ENCODE measurements around the gene PCDHGA7.

PCDHGA7 gene

DNA sequence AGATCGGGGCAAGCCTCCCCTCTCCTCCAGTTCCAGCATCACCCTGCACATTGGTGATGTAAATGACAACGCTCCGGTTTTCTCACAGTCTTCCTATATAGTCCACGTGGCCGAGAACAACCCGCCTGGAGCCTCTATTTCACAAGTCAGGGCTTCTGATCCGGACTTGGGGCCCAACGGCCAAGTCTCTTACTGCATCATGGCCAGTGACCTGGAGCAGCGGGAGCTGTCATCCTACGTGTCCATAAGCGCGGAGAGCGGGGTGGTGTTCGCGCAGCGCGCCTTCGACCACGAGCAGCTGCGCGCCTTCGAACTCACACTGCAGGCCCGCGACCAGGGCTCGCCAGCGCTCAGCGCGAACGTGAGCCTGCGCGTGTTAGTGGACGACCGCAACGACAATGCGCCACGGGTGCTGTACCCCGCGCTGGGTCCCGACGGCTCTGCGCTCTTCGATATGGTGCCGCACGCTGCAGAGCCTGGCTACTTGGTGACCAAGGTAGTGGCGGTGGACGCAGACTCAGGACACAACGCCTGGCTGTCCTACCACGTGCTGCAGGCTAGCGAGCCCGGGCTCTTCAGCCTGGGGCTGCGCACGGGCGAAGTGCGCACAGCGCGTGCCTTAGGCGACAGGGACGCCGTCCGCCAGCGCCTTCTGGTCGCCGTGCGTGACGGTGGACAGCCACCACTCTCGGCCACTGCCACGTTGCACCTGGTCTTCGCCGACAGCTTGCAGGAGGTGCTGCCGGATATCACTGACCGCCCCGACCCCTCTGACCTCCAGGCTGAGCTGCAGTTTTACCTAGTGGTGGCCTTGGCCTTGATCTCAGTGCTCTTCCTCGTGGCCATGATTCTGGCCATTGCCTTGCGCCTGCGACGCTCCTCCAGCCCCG is 6.9 kb downstream of the PCDHGA7 start (continued):
- TF ChIP-seq, protein P1, sequence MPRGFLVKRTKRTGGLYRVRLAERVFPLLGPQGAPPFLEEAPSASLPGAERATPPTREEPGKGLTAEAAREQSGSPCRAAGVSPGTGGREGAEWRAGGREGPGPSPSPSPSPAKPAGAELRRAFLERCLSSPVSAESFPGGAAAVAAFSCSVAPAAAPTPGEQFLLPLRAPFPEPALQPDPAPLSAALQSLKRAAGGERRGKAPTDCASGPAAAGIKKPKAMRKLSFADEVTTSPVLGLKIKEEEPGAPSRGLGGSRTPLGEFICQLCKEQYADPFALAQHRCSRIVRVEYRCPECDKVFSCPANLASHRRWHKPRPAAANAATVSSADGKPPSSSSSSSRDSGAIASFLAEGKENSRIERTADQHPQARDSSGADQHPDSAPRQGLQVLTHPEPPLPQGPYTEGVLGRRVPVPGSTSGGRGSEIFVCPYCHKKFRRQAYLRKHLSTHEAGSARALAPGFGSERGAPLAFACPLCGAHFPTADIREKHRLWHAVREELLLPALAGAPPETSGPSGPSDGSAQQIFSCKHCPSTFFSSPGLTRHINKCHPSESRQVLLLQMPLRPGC (tag by site-specific recombination; IDR thresholded peaks at IDR 0.05), result no peak
- TF ChIP-seq, protein P2, sequence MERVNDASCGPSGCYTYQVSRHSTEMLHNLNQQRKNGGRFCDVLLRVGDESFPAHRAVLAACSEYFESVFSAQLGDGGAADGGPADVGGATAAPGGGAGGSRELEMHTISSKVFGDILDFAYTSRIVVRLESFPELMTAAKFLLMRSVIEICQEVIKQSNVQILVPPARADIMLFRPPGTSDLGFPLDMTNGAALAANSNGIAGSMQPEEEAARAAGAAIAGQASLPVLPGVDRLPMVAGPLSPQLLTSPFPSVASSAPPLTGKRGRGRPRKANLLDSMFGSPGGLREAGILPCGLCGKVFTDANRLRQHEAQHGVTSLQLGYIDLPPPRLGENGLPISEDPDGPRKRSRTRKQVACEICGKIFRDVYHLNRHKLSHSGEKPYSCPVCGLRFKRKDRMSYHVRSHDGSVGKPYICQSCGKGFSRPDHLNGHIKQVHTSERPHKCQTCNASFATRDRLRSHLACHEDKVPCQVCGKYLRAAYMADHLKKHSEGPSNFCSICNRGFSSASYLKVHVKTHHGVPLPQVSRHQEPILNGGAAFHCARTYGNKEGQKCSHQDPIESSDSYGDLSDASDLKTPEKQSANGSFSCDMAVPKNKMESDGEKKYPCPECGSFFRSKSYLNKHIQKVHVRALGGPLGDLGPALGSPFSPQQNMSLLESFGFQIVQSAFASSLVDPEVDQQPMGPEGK (tag by site-specific recombination; IDR thresholded peaks at IDR 0.05), result no peak
- TF ChIP-seq ZNF510 (tag by site-specific recombination; IDR thresholded peaks at IDR 0.05; ENCODE audit: insufficient replicate concordance) (no peak), MZF1 (tag by site-specific recombination; IDR thresholded peaks at IDR 0.05; ENCODE audit: borderline replicate concordance) (no peak), ZNF610 (tag by site-specific recombination; IDR thresholded peaks at IDR 0.05; ENCODE audit: borderline replicate concordance) (no peak), ZNF2 (tag by site-specific recombination; IDR thresholded peaks at IDR 0.05) (no peak)

DNA sequence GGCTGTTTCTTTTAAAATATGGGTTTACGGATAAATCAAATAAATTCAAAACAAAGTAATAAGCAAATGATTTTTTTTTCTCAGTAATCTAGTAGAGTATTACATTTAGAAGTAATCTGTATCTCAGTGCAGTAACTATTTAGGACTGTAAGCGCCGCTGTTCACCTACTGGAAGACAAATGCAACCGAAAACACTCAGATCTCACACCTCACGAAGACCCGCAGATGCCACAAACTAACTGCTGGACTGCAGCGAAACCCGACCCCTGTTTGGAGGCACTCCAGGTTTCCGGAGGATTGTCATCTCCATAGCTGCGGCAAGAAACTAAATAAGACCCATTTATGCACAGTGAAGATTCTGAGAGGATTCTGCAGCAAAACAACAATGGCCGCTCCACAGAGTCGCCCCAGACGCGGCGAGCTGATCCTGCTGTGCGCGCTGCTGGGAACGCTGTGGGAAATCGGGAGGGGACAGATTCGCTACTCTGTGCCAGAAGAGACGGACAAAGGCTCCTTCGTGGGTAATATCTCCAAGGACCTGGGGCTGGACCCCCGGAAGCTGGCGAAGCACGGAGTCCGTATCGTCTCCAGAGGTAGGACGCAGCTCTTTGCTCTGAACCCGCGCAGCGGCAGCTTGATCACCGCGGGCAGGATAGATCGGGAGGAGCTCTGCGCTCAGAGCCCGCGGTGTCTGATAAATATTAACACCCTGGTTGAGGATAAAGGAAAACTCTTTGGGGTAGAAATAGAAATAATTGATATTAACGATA is 10.1 kb downstream of the PCDHGA7 start, which contains the start of gene PCDHGA8:
Gene PCDHGA8 (plus strand): TSS at position 205 of the 770 bp plus-strand sequence. CDS start 181 bp downstream, at position 386.
- H3K9me3 ChIP-seq (ENCODE audit: control insufficient read depth, insufficient read depth, low read depth, low read length), result no peaks in the 10 kb centered on the region
- no peak within 1 kb of the TSS for H3K27ac ChIP-seq (ENCODE audit: extremely low read depth, low read depth, low read length)
- H3K36me3 ChIP-seq (ENCODE audit: control insufficient read depth in 2 of 2, insufficient read depth in 1 of 2, low read length in 2 of 2), result no peaks in the 10 kb centered on the region
- ChIA-PET POLR2A (no interaction called here), CTCF (interaction anchor here (0.6 to 4.2 kb wide), 18 partner anchors 9 to 483 kb away, joined by 3 to 25 read pairs (median 4); partner anchors contain the start of genes PCDHB11, PCDHGA11, PCDHGA4 and PCDHGA5)
- TF ChIP-seq ZNF654 (tag by site-specific recombination; IDR thresholded peaks at IDR 0.05; ENCODE audit: low read depth), result peak; percentile 21; the same call in 1 of the 2 replicates
- TF ChIP-seq ZNF777 (tag by site-specific recombination; IDR thresholded peaks at IDR 0.05; ENCODE audit: borderline replicate concordance), result no peak
- TF ChIP-seq, protein P3, sequence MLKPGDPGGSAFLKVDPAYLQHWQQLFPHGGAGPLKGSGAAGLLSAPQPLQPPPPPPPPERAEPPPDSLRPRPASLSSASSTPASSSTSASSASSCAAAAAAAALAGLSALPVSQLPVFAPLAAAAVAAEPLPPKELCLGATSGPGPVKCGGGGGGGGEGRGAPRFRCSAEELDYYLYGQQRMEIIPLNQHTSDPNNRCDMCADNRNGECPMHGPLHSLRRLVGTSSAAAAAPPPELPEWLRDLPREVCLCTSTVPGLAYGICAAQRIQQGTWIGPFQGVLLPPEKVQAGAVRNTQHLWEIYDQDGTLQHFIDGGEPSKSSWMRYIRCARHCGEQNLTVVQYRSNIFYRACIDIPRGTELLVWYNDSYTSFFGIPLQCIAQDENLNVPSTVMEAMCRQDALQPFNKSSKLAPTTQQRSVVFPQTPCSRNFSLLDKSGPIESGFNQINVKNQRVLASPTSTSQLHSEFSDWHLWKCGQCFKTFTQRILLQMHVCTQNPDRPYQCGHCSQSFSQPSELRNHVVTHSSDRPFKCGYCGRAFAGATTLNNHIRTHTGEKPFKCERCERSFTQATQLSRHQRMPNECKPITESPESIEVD (tag by site-specific recombination; IDR thresholded peaks at IDR 0.05), result no peak
- no peaks in the 10 kb centered on the region for H3K4me1 ChIP-seq (ENCODE audit: control insufficient read depth, insufficient read depth, low read length)
- no peak within 1 kb of the TSS for H3K4me3 ChIP-seq (ENCODE audit: low read depth, low read length)

DNA sequence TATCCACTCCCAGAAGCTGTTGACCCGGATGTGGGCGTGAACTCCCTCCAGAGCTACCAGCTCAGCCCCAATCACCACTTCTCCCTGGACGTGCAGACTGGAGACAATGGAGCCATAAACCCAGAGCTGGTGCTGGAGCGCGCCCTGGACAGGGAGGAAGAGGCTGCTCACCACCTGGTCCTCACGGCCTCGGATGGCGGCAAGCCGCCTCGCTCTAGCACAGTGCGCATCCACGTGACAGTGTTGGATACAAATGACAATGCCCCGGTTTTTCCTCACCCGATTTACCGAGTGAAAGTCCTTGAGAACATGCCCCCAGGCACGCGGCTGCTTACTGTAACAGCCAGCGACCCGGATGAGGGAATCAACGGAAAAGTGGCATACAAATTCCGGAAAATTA is 10.7 kb downstream of the PCDHGA7 start:
- POLR2A ChIA-PET, result no interaction called here
- H3K36me3 ChIP-seq (ENCODE audit: control insufficient read depth in 2 of 2, insufficient read depth in 1 of 2, low read length in 2 of 2), result no peaks in the 10 kb centered on the region
- no peak overlapping the region for H3K27ac ChIP-seq (ENCODE audit: extremely low read depth, low read depth, low read length)
- H3K9me3 ChIP-seq (ENCODE audit: control insufficient read depth, insufficient read depth, low read depth, low read length), result no peaks in the 10 kb centered on the region
- CTCF ChIA-PET, result interaction anchor here (0.6 to 4.2 kb wide), 10 partner anchors 10 to 483 kb away, joined by 3 to 25 read pairs (median 5); partner anchors contain the start of genes PCDHGA11, PCDHGA6, PCDHGA7 and PCDHGB6
- H3K4me3 ChIP-seq (ENCODE audit: low read depth, low read length), result no peak overlapping the region
- H3K4me1 ChIP-seq (ENCODE audit: control insufficient read depth, insufficient read depth, low read length), result no peaks in the 10 kb centered on the region
- TF ChIP-seq, protein P4, sequence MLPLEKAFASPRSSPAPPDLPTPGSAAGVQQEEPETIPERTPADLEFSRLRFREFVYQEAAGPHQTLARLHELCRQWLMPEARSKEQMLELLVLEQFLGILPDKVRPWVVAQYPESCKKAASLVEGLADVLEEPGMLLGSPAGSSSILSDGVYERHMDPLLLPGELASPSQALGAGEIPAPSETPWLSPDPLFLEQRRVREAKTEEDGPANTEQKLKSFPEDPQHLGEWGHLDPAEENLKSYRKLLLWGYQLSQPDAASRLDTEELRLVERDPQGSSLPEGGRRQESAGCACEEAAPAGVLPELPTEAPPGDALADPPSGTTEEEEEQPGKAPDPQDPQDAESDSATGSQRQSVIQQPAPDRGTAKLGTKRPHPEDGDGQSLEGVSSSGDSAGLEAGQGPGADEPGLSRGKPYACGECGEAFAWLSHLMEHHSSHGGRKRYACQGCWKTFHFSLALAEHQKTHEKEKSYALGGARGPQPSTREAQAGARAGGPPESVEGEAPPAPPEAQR (tag by site-specific recombination; IDR thresholded peaks at IDR 0.05), result no peak
- TF ChIP-seq ZNF626 (tag by site-specific recombination; IDR thresholded peaks at IDR 0.05) (no peak), ZNF658 (tag by site-specific recombination; IDR thresholded peaks at IDR 0.05) (no peak), ZSCAN16 (tag by site-specific recombination; IDR thresholded peaks at IDR 0.05) (no peak), ZNF184 (tag by site-specific recombination; IDR thresholded peaks at IDR 0.05) (no peak), OVOL3 (tag by site-specific recombination; IDR thresholded peaks at IDR 0.05) (no peak)
